ENCODE measurements around the gene CTSS. TPM values are rescaled to one million over a fixed set of nuclear protein-coding genes. Genes with fewer than 3 reads are reported as not detected.

The CTSS gene
- total and polyA plus RNA-seq, 2 donors (not counting 3 experiments of a cell fraction or from before 2014, with no cell fraction given), result 4.0 to 11.1 TPM

GRCh38 chr1:150730130-150730721 lies 35.4 kb downstream of the CTSS start:
- no peaks in the 10 kb centered on the region for H3K36me3 ChIP-seq (ENCODE audit: control insufficient read depth in 2 of 2, extremely low read depth in 1 of 2, insufficient read depth in 2 of 2, low read length in 2 of 2)
- TF ChIP-seq, protein P1, sequence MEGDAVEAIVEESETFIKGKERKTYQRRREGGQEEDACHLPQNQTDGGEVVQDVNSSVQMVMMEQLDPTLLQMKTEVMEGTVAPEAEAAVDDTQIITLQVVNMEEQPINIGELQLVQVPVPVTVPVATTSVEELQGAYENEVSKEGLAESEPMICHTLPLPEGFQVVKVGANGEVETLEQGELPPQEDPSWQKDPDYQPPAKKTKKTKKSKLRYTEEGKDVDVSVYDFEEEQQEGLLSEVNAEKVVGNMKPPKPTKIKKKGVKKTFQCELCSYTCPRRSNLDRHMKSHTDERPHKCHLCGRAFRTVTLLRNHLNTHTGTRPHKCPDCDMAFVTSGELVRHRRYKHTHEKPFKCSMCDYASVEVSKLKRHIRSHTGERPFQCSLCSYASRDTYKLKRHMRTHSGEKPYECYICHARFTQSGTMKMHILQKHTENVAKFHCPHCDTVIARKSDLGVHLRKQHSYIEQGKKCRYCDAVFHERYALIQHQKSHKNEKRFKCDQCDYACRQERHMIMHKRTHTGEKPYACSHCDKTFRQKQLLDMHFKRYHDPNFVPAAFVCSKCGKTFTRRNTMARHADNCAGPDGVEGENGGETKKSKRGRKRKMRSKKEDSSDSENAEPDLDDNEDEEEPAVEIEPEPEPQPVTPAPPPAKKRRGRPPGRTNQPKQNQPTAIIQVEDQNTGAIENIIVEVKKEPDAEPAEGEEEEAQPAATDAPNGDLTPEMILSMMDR (IDR thresholded peaks at IDR 0.05; ENCODE audit: extremely low read depth in 1 of 2, insufficient read depth in 1 of 2, low read depth in 1 of 2, low read length in 2 of 2), result no peak
- no peak for TF ChIP-seq GATA2 (IDR thresholded peaks at IDR 0.05; ENCODE audit: insufficient read depth, insufficient read length, low read depth, low read length)
- TF ChIP-seq EZH2 (IDR thresholded peaks at IDR 0.05; ENCODE audit: borderline replicate concordance, low read depth, low read length, severe bottlenecking), result no peak
- TF ChIP-seq FOS (IDR thresholded peaks at IDR 0.05; ENCODE audit: borderline replicate concordance, insufficient read depth, low read length), result no peak
- POLR2A ChIA-PET, result no interaction called here

GRCh38 chr1:150724336-150724735 lies 41.2 kb downstream of the CTSS start:
- no peaks in the 10 kb centered on the region for H3K79me2 ChIP-seq (ENCODE audit: control insufficient read depth, insufficient read depth, low read length)
- no peaks in the 10 kb centered on the region for H3K9me3 ChIP-seq (replicated peaks; ENCODE audit: control insufficient read depth, insufficient read depth, low read length)
- H3K27ac ChIP-seq (ENCODE audit: insufficient read depth, low read depth, low read length), result no peak overlapping the region
- H3K4me2 ChIP-seq (ENCODE audit: insufficient read depth, low read length), result no peak overlapping the region
- no peaks in the 10 kb centered on the region for H4K20me1 ChIP-seq (replicated peaks; ENCODE audit: control insufficient read depth, extremely low read depth, insufficient read depth, low read length)
- no peaks in the 10 kb centered on the region for H3K9me1 ChIP-seq (replicated peaks; ENCODE audit: control insufficient read depth, extremely low read depth, insufficient read depth, low read length)
- H3K36me3 ChIP-seq (ENCODE audit: control insufficient read depth in 2 of 2, extremely low read depth in 1 of 2, insufficient read depth in 2 of 2, low read length in 2 of 2), result no peaks in the 10 kb centered on the region
- intact Hi-C loops (cut with micrococcal nuclease) (no loop called here), dilution Hi-C loops (cut with MboI; ENCODE audit: extremely low pct_ligation_motif_present, low sequenced_read_pairs) (no loop called here)
- BruUV-seq (replicated peaks), result no TSS peak
- ChIA-PET POLR2A (no interaction called here), CTCF (interaction anchor here (1.1 kb wide), 1 partner anchor 18 kb away, joined by 3 read pairs; no protein-coding TSS in a partner anchor)
- H3K27me3 ChIP-seq (ENCODE audit: control insufficient read depth in 2 of 2, insufficient read depth in 2 of 2, low read length in 2 of 2), result no peaks in the 10 kb centered on the region
- H2AFZ ChIP-seq (ENCODE audit: low read depth, low read length), result no peak overlapping the region
- no peak for FAIRE-seq
- H3K4me3 ChIP-seq (replicated peaks in 1 of 3; ENCODE audit: insufficient read depth in 1 of 3, low read depth in 1 of 3, low read length in 3 of 3), result no peak overlapping the region
- no peak overlapping the region for H3K9ac ChIP-seq (replicated peaks; ENCODE audit: extremely low read depth, insufficient read depth, low read length)
- H3K4me1 ChIP-seq (ENCODE audit: control insufficient read depth, extremely low read depth, insufficient read depth, low read length), result no peaks in the 10 kb centered on the region
- DNase-seq (ENCODE audit: low read depth, low spot score), result no peak
- TF ChIP-seq JUN (IDR thresholded peaks at IDR 0.05; ENCODE audit: borderline replicate concordance, insufficient read depth, insufficient read length, low read depth), result no peak
- no peak for TF ChIP-seq MAX (IDR thresholded peaks at IDR 0.05; ENCODE audit: insufficient read depth, insufficient read length)
- TF ChIP-seq EZH2 (IDR thresholded peaks at IDR 0.05; ENCODE audit: borderline replicate concordance, low read depth, low read length, severe bottlenecking), result no peak
- no peak for TF ChIP-seq GATA2 (IDR thresholded peaks at IDR 0.05; ENCODE audit: insufficient read depth, insufficient read length, low read depth, low read length)
- TF ChIP-seq POLR2A (IDR thresholded peaks at IDR 0.05; ENCODE audit: low read depth, low read length), result no peak
- TF ChIP-seq FOS (IDR thresholded peaks at IDR 0.05; ENCODE audit: borderline replicate concordance, insufficient read depth, low read length), result no peak
- no peak for TF ChIP-seq MYC (IDR thresholded peaks at IDR 0.05; ENCODE audit: low read depth, low read length)
- TF ChIP-seq, protein P1 (IDR thresholded peaks at IDR 0.05; ENCODE audit: extremely low read depth in 1 of 2, insufficient read depth in 1 of 2, low read depth in 1 of 2, low read length in 2 of 2), result no peak

More at GRCh38 chr1:150730130-150730721, 35.4 kb downstream of the CTSS start:
- Histone ChIP-seq H3K9me1 (replicated peaks; ENCODE audit: control insufficient read depth, extremely low read depth, insufficient read depth, low read length) (no peaks in the 10 kb centered on the region), H3K4me3 (replicated peaks in 1 of 3; ENCODE audit: insufficient read depth in 1 of 3, low read depth in 1 of 3, low read length in 3 of 3) (no peak overlapping the region), H3K79me2 (ENCODE audit: control insufficient read depth, insufficient read depth, low read length) (no peaks in the 10 kb centered on the region), H4K20me1 (replicated peaks; ENCODE audit: control insufficient read depth, extremely low read depth, insufficient read depth, low read length) (no peaks in the 10 kb centered on the region), H2AFZ (ENCODE audit: low read depth, low read length) (no peak overlapping the region), H3K27me3 (ENCODE audit: control insufficient read depth in 2 of 2, insufficient read depth in 2 of 2, low read length in 2 of 2) (no peaks in the 10 kb centered on the region), H3K4me1 (ENCODE audit: control insufficient read depth, extremely low read depth, insufficient read depth, low read length) (no peaks in the 10 kb centered on the region), H3K9me3 (replicated peaks; ENCODE audit: control insufficient read depth, insufficient read depth, low read length) (no peaks in the 10 kb centered on the region), H3K9ac (replicated peaks; ENCODE audit: extremely low read depth, insufficient read depth, low read length) (no peak overlapping the region), H3K4me2 (ENCODE audit: insufficient read depth, low read length) (no peak overlapping the region), H3K27ac (ENCODE audit: insufficient read depth, low read depth, low read length) (no peak overlapping the region)
- DNase-seq (ENCODE audit: low read depth, low spot score), result no peak
- CTCF ChIA-PET, result interaction anchor here (0.8 to 1.2 kb wide), 3 partner anchors 9 to 192 kb away, joined by 4 to 5 read pairs (median 4); partner anchors contain the start of gene HORMAD1
- FAIRE-seq, result no peak
- no TSS peak for BruUV-seq (replicated peaks)
- intact Hi-C loops (cut with micrococcal nuclease), result no loop called here
- dilution Hi-C loops (cut with MboI; ENCODE audit: extremely low pct_ligation_motif_present, low sequenced_read_pairs), result no loop called here

Measured in endothelial cell of umbilical vein (primary cell).